ENCODE results near the gene ZSCAN5A.

DNA sequence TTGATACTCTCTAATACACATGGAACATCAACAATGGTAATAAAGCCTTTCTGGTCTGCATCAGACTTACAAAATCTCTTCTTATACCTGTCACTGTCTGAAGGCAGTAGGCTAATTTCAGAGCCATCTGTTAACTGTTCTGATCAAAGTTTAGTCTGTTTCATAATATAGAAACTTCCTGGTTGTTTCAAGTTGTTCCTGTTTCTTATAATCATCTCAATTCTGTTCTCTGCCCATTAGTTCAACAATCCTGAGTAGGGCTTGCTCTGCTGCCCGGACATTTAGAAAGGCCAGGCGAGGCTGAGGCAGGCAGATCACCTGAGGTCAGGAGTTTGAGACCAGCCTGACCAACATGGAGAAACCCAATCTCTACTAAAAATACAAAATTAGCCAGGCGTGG lies 5.4 kb upstream of the ZSCAN5A start:
- TF ChIP-seq, protein P1, sequence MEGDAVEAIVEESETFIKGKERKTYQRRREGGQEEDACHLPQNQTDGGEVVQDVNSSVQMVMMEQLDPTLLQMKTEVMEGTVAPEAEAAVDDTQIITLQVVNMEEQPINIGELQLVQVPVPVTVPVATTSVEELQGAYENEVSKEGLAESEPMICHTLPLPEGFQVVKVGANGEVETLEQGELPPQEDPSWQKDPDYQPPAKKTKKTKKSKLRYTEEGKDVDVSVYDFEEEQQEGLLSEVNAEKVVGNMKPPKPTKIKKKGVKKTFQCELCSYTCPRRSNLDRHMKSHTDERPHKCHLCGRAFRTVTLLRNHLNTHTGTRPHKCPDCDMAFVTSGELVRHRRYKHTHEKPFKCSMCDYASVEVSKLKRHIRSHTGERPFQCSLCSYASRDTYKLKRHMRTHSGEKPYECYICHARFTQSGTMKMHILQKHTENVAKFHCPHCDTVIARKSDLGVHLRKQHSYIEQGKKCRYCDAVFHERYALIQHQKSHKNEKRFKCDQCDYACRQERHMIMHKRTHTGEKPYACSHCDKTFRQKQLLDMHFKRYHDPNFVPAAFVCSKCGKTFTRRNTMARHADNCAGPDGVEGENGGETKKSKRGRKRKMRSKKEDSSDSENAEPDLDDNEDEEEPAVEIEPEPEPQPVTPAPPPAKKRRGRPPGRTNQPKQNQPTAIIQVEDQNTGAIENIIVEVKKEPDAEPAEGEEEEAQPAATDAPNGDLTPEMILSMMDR (IDR thresholded peaks at IDR 0.05), result no peak
- no peak for TF ChIP-seq POLR2A (IDR thresholded peaks at IDR 0.05)
